ENCODE results near the gene SERINC4. TPM values are rescaled to one million over a fixed set of nuclear protein-coding genes. Genes with fewer than 3 reads are reported as not detected.

SERINC4 gene
- not detected in 2 replicates for total RNA-seq

DNA sequence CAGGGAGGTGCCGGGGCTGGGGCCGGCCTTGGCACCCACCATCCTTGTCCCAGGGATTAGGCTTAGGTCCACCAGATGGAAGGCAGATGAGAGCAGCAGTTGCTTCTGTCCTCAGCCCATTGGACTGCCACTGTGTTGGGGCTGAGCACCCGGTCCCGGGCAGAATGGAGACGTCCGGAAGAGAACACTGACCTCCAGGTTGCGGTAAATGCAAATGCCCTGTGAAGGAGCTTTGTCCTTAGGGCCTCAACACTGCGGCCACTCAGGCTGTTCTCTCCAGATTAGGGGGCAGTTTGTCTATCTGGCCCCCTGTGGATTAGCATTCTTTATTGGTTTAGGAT is at the start of gene SERINC4:
SERINC4 (minus strand) TSS at position 276 of the 341 bp plus-strand sequence; CDS start at position 42, 234 bp downstream.

DNA sequence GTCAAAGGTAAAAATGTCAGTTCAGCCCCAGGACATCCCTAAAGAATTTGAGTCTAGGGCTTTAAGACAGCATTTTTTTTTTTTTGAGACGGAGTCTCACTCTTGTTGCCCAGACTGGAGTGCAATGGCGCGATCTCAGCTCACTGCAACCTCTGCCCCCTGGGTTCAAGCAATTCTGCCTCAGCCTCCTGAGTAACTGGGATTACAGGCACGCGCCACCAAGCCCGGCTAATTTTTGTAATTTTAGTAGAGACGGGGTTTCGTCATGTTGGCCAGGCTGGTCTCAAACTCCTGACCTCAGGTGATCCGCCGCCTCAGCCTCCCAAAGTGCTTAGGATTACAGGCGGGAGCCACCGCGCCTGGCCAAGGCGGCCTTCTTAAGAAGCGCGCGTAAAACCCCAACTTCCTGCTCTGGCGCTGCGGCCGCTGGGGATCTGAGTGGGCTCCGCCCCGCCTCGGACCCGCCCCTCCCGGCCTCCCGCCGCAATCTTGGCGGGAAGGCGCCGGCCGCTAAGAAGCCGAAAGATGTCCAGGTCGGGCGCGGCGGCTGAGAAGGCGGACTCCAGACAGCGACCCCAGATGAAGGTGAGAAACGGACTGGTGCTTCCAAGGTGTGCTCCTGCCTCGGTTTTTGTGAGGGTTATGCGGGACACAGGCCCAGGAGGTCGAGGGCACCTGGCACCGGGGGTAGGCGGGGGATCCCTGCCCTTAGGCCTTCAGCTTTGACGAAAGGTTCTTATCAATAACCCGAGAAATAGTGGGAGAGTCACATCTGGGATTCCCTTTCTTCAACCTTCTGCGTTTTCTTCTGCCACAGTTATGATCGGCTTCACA is 26.7 kb upstream of the SERINC4 start, which contains the start of gene WDR76:
WDR76 (plus strand) TSS at position 495 of the 834 bp plus-strand sequence; CDS start at position 526, 31 bp downstream.

DNA sequence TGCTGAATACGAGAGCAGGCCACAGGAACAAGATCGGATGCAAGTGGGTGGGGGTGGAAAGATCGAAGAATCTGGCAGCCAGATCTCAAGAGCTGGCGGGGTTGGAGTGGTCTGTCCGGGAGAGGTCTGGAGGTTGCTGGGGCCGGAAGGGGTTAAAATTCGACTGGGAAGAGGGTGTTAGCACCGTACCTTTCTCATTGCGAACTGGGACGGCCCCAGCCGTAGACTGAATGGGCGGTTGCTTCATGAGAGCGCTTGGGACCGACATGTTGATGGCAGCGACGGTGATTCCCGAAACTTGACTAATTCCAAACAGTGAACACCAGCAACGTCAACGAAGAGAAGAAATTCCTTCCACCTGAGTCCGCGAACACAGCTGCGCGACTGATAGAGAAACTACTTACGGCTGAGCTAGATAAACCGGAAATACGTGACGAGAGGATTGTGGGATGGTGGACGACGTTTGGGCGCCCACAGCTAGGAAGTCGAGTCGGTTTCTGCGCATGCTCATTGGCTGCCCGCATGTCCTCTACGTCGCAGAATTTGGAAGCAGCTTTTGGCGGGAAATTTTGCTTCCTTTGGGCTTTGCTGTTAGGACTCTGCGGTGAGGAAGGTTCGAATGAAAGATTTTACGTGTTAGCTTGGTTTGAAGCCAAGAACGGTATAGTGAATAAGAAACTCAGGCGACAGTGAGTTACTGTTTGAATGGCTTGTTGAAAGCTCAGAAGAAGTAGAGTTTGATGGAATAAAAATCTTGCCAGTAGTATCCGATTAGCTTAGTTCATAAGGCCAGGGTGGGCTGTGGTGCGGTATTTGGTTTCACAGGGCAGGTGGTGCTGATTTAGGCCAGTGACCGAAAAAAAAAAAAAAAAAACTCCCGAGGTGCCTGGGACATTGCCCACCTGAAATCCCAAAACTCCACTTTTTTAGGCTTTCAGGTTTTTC is 24.6 kb upstream of the SERINC4 start, which contains the start of gene MFAP1:
MFAP1 (minus strand) TSS at position 389 of the 945 bp plus-strand sequence; CDS start at position 268, 121 bp downstream.

DNA sequence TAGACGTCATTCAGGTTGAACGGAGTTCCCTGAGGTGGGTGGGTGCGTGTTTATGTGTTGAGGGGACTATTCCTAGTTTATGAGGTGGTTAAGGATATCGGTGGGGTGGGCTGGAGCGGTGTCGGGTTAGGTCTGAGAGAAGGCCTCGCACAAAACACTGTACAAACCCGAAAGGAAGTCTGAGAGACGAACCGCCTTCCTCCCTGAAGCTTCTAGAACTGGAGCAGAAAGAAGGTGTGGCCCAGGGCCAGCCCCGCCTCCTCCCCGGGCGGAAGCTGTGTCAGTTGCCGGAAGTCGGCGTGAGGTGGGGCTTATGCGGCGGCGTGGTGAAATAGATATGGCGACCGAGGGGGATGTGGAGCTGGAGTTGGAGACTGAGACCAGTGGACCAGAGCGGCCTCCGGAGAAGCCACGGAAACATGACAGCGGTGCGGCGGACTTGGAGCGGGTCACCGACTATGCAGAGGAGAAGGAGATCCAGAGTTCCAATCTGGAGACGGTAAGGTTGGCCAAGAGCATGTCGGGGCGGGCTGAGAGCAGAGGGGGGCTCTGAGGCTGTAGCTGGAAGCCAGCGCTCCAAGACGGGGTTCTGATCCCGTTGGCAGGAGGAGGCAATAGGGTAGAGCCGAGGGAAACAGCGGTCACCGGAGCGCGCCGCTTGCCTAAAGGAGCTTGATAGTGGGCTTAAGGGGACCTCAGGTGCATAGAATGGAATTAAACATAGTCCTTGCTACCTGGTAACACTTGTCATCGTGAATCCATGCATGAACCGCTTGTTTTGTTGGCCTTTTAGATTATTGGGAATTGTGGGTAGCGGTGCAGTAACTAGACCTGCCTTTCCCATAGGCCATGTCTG is 494 bp upstream of the SERINC4 start, which contains the start of gene HYPK:
HYPK (plus strand) TSS at position 314 of the 856 bp plus-strand sequence; CDS start at position 338, 24 bp downstream.

DNA sequence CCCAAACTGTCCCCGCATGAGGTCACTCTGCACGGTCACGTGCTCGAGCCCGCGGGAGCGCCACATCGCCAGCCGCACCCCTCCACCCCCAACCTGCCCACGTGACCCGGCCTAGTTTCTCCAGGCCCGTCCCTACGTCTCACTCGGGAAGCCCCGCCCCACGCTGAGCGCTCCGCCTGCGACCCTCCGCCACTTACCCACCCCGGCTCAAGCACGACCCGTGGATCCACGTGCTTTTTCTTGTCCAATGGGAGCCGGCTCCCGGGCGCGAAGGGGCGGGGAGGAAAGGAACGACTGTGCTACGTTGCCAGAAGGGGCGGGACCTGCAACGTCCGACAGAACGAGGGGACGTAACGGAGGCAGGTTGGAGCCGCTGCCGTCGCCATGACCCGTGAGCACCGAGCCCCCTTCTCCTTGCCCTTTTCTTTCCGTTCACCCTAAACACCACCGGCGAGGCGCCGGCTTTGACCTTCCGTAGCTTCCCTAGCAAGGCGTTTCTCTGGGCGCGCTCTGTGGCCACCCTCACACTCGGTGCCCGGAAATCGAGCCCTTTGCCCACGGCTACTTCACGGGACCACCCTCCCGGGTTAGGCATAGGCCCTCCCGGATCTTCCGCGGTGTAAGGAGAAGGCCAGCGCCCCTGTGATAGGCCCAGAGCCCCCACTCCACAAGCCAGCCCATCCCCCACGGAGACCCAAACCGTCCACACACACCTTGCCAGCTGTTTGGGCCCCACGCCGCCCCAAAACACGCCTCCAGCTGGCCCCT is 7.8 kb downstream of the SERINC4 start, which contains the start of gene SERF2:
SERF2 (plus strand) TSS at position 328 of the 768 bp plus-strand sequence; CDS start at position 385, 57 bp downstream.

DNA sequence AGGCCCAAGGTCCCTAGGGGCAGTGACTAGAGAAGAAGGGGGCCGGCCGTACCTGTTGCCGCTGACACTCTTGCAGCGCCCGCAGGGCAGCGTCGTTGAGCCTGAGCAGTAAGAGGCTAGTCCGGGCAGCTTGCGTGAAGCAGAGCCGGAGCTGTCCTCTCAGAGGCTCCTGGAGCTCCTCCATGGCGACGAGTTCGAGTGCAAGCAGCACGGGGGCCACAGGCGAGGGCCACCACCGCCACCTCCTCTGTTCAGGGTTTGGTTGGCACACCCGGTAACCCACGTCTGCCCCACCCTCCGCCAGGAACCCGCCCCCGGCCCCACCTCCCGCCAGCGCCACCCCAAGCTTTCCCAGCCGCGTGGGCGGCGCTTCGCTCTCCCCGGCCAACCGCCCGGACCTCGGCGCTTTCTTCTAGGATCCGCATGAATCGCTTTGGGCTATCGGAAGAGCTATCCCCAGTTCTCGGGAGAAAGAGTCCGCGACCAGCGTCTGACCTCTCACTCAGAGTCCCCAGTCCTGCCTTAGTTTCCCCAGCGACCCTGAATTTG is 23.2 kb downstream of the SERINC4 start, which contains the start of gene ELL3:
ELL3 (minus strand) TSS at position 249 of the 549 bp plus-strand sequence; CDS start at position 184, 65 bp downstream.

DNA sequence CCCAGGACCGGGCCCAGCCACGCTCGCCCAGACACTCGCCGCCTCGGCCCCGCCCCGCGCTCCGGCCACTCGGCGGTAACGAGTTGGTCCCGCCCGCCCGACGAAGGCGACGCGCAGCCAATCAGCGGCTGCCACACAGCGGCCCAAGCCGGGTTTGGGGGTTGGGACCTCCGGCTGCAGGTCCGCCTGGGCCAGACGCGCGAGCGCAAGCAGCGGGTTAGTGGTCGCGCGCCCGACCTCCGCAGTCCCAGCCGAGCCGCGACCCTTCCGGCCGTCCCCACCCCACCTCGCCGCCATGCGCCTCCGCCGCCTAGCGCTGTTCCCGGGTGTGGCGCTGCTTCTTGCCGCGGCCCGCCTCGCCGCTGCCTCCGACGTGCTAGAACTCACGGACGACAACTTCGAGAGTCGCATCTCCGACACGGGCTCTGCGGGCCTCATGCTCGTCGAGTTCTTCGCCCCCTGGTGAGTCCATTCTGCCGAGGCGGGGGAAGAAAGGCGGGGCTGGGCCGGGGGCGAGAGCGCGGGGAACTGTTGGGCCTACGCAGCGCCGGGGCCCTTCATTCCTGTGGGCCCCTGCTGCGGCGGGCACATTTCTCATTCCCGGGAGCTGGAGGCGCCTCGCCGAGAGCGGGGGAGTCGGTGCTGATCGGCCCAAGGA is 53.6 kb downstream of the SERINC4 start, which contains the start of gene PDIA3:
PDIA3 (plus strand) TSS at position 194 of the 658 bp plus-strand sequence; CDS start at position 296, 102 bp downstream.

Other genes with a start within 250 kb of the SERINC4 start
- gene PPIP5K1, start 210.0 kb downstream of the SERINC4 start, total RNA-seq = 21.8 and 23.3 TPM in 2 replicates
- not detected in 2 replicates for gene CKMT1B, start 206.2 kb downstream of the SERINC4 start, total RNA-seq
- gene STRC, start 181.4 kb downstream of the SERINC4 start, total RNA-seq = 0.09 and 0.16 TPM in 2 replicates
- 1.1 and 1.3 TPM in 2 replicates for gene CATSPER2, start 151.4 kb downstream of the SERINC4 start, total RNA-seq
- 0.16 and 0.26 TPM in 2 replicates for gene CKMT1A, start 106.4 kb downstream of the SERINC4 start, total RNA-seq
- 77.9 and 95.7 TPM in 2 replicates for gene PDIA3, start 53.8 kb downstream of the SERINC4 start, total RNA-seq
- gene ELL3, start 23.3 kb downstream of the SERINC4 start, total RNA-seq = 4.9 and 10.7 TPM in 2 replicates
- gene SERF2, start 7.9 kb downstream of the SERINC4 start, total RNA-seq = 316 and 469 TPM in 2 replicates
- gene HYPK, start 379 bp upstream of the SERINC4 start, total RNA-seq = 5.5 and 11.0 TPM in 2 replicates
- 32.0 and 33.7 TPM in 2 replicates for gene MFAP1, start 24.5 kb upstream of the SERINC4 start, total RNA-seq
- gene WDR76, start 26.8 kb upstream of the SERINC4 start, total RNA-seq = 2.1 and 3.3 TPM in 2 replicates